Astrocyte of the cerebellum (primary cell): ENCODE measurements around the gene ATF3.

Source experiments
- DNase-seq: peaks from one replicate; pipeline ENCODE4 v3.0.0-alpha.2; 2011; ENCODE audit warnings: low read depth
- H3K4me3 ChIP-seq: 2 replicates; pipeline ENCODE4 v1.5.1; 2011; ENCODE audit warnings: mild to moderate bottlenecking, low read depth, low read length, moderate library complexity
- CTCF ChIP-seq: IDR thresholded peaks from 2 replicates; pipeline ENCODE4 v1.5.1; 2012; ENCODE audit warnings: low read length, low read depth, moderate library complexity, mild to moderate bottlenecking; ENCODE audit errors: missing control alignments
- in situ Hi-C: cut with HindIII; loops from 2 replicates; pipeline ENCODE4 v1.10.0; 2017; ENCODE audit warnings: low sequenced_read_pairs

ATF3 gene

GRCh38 chr1:212640223-212640878, 31.8 kb downstream of the ATF3 start:
- TF ChIP-seq CTCF = no peak
- no peak for DNase-seq
- H3K4me3 ChIP-seq = no peak overlapping the region
- in situ Hi-C loops = no loop called here

GRCh38 chr1:212641956-212642355, 33.4 kb downstream of the ATF3 start:
- in situ Hi-C loops = no loop called here
- no peak overlapping the region for H3K4me3 ChIP-seq
- TF ChIP-seq CTCF = no peak
- no peak for DNase-seq

GRCh38 chr1:212643877-212644276, 35.3 kb downstream of the ATF3 start:
- no peak for TF ChIP-seq CTCF
- in situ Hi-C loops = no loop called here
- H3K4me3 ChIP-seq = no peak overlapping the region
- no peak for DNase-seq

- in situ Hi-C loops = no loop called here
- no peak for TF ChIP-seq CTCF
- no peak overlapping the region for H3K4me3 ChIP-seq
- no peak for DNase-seq
These were observed 36.4 kb downstream of the ATF3 start for GRCh38 chr1:212644866-212645545.

GRCh38 chr1:212645546-212646543, 37.3 kb downstream of the ATF3 start:
- H3K4me3 ChIP-seq = no peak overlapping the region
- in situ Hi-C loops = no loop called here
- DNase-seq = no peak
- TF ChIP-seq CTCF = no peak

- TF ChIP-seq CTCF = no peak
- in situ Hi-C loops = no loop called here
- no peak for DNase-seq
- no peak overlapping the region for H3K4me3 ChIP-seq
These were observed 38.0 kb downstream of the ATF3 start for GRCh38 chr1:212646588-212646987.
